Urinary bladder (tissue), 4 donors: ENCODE data around the gene ITIH1. TPM values are rescaled to one million over a fixed set of nuclear protein-coding genes. Genes with fewer than 3 reads are reported as not detected.
"Not testable (repeated sequence)": the region's sequence is repeated elsewhere in the genome, so short reads cannot be mapped to it uniquely, and the experiment has no call there.

Experiments used
- DNase-seq: peaks from one replicate; pipeline ENCODE4 v3.0.0-alpha.2; 2015; ENCODE audit errors: extremely low spot score
- H3K27ac ChIP-seq: one replicate; pipeline ENCODE4 v1.5.1; 2013; ENCODE audit warnings: low read depth, mild to moderate bottlenecking, moderate library complexity
- H3K36me3 ChIP-seq: one replicate; pipeline ENCODE4 v1.6.1; 2013; ENCODE audit warnings: mild to moderate bottlenecking, moderate library complexity; ENCODE audit not compliant: insufficient read depth
- H3K4me1 ChIP-seq: one replicate; pipeline ENCODE4 v1.6.1; 2013; ENCODE audit warnings: mild to moderate bottlenecking, moderate library complexity; ENCODE audit not compliant: insufficient read depth
- H3K4me3 ChIP-seq: one replicate; pipeline ENCODE4 v1.5.1; 2013; ENCODE audit warnings: low read depth, low read length
- WGBS: extraction: QIAGEN DNeasy Blood & Tissue Kit; methylation state at CpG from one replicate; pipeline ENCODE4 v1.1.7; 2013; 5-methylcytosine and 5-hydroxymethylcytosine counted together
- polyA plus RNA-seq: library from polyadenylated mRNA; stranded (reverse); fragments of 200-250 nt; gene quantifications from one replicate; pipeline ENCODE4 v1.2.3, GENCODE V29; 2013
- total RNA-seq: library from RNA; depleted of rRNA; stranded (reverse); fragments of >200 nt; gene quantifications from one replicate; pipeline ENCODE4 v1.2.3, GENCODE V29; 2014
- donor health status: healthy with polysubstance abuse.
- donor health status: healthy.

ITIH1 gene, protein sequence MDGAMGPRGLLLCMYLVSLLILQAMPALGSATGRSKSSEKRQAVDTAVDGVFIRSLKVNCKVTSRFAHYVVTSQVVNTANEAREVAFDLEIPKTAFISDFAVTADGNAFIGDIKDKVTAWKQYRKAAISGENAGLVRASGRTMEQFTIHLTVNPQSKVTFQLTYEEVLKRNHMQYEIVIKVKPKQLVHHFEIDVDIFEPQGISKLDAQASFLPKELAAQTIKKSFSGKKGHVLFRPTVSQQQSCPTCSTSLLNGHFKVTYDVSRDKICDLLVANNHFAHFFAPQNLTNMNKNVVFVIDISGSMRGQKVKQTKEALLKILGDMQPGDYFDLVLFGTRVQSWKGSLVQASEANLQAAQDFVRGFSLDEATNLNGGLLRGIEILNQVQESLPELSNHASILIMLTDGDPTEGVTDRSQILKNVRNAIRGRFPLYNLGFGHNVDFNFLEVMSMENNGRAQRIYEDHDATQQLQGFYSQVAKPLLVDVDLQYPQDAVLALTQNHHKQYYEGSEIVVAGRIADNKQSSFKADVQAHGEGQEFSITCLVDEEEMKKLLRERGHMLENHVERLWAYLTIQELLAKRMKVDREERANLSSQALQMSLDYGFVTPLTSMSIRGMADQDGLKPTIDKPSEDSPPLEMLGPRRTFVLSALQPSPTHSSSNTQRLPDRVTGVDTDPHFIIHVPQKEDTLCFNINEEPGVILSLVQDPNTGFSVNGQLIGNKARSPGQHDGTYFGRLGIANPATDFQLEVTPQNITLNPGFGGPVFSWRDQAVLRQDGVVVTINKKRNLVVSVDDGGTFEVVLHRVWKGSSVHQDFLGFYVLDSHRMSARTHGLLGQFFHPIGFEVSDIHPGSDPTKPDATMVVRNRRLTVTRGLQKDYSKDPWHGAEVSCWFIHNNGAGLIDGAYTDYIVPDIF
- total RNA-seq (not detected), polyA plus RNA-seq (0.70 TPM)

DNA sequence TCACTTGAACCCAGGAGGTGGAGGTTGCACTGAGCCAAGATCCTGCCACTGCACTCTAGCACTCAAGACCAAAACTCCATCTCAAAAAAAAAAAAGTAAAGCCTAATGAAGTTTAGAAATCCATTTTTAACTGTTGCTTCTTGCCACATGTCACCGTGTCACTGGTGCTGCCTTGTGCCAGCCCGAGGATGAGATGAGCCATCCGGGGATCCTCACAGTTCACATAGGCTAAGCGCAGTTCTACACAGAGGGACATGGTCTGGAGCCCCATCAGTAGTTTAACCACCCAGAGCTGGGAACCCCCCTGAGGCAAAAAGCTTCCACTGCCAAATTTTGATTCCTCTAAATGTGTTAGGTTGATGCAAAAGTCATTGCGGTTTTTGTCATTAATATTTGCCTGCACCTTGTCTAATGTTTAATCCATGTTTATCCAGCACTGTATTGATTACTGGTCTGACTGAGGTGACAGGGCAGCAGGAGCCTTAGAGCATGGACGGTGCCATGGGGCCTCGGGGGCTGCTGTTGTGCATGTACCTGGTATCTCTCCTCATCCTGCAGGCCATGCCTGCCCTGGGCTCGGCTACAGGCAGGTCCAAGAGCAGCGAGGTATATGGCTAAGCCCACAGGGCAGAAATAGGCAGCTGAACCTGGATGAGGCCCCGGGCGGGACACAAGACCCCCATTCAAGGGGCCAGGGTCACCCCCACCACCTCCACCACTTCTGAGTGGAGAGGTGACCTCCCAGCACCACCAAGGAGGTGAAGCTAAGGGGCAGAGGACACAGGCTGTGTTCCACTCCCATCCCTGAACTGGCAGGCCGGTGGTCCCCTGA lies at the start of gene ITIH1:
Gene ITIH1 (plus strand): TSS at position 473 of the 832 bp plus-strand sequence. CDS start 17 bp downstream, at position 490.
- Histone ChIP-seq H3K4me1 (no peaks in the 10 kb centered on the region), H3K27ac (no peak within 1 kb of the TSS)

DNA sequence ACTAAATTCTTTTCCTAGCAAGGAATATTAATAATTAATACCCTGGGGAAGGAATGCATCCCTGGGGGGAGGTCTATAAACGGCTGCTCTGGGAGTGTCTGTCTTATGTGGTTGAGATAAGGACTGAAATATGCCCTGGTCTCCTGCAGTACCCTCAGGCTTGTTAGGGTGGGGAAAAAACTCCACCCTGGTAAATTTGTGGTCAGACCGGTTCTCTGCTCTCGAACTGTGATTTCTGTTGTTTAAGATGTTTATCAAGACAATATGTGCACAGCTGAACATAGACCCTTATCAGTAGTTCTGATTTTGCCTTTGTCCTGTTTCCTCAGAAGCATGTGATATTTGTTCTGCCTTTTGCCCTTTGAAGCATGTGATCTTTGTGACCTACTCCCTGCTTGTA lies 48.6 kb upstream of the ITIH1 start:
- H3K27ac ChIP-seq, H3K4me3 ChIP-seq, H3K4me1 ChIP-seq, H3K36me3 ChIP-seq, DNase-seq: not testable (repeated sequence)
- WGBS: 81% methylated on average over 3 of the region's 3 CpGs

More for the DNA sequence above, at the start of gene ITIH1:
- no peaks in the 10 kb centered on the region for H3K36me3 ChIP-seq
- no peak within 1 kb of the TSS for H3K4me3 ChIP-seq
- no peak for DNase-seq
- 85% methylated on average over 12 of the region's 12 CpGs for WGBS

DNA sequence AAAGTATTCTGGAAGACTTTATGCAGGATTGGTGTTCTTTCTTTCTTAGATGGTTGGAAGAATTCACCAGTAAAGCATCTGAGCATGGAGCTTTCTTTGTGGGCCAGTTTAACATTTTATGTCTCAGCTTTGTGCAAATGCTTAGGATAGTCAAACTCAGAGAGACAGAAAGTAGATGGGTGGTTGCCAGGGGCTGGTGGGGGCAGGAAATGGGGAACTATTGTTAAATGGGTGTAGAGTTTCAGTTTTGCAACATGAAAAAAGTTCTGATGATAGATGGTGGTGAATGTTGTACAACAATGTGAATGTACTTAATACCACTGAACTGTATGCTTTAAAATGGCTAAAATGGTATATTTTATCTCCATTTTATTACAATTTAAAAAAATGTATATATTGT lies 46.7 kb upstream of the ITIH1 start:
- H3K4me3 ChIP-seq: no peak overlapping the region
- no peak for DNase-seq
- no peak overlapping the region for H3K27ac ChIP-seq
- H3K4me1 ChIP-seq: no peaks in the 10 kb centered on the region
- peaks cover 7% of the 10 kb centered on the region for H3K36me3 ChIP-seq

DNA sequence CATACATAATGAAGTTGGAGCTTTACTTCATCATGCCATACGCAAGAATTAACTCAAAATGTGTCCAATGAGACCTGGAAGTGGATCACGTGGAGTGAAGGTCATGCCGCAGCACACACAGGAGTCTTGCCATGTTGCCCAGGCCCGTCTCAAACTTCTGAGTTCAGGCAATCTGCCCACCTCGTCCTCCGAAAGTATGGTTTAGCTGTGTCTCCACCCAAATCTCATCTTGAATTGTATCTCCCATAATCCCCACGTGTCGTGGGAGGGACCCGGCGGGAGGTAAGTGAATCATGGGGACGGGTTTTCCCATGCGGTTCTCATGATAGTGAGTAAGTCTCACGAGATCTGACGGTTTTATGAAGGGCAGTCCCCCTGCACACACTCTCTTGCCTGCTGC lies 45.8 kb upstream of the ITIH1 start:
- no peak for DNase-seq
- peaks cover 7% of the 10 kb centered on the region for H3K36me3 ChIP-seq
- H3K4me3 ChIP-seq: no peak overlapping the region
- 96% methylated on average over 14 of the region's 14 CpGs for WGBS
- no peak overlapping the region for H3K27ac ChIP-seq
- H3K4me1 ChIP-seq: no peaks in the 10 kb centered on the region

DNA sequence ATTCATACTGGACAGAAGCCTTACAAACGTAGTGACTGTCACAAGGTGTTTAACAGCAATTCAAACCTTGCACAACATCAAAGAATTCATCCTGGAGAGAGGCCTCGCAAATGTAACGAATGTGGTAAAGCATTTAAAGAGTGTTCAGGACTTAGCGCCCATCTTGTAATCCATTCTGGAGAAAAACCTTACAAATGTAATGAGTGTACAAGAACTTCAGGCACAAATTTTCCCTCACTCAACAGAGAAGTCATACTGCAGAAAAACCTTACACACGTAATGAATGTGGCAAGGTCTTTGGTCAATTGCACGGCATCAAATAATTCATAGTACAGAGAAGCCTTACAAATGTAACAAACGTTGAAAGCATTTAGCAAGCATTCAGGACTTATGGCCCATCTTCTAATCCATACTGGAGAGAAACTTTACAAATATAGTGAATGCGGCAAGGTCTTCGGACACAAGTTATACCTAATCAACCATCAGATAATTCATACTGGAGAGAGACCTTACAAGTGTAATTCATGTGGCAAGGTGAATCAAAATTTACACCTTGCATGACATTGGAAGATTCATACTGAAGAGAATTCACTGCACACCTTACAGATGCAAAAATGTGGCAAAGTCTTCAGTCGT lies 44.0 kb upstream of the ITIH1 start:
- no peak overlapping the region for H3K27ac ChIP-seq
- WGBS: 93% methylated on average over 10 of the region's 10 CpGs
- DNase-seq: no peak
- H3K4me3 ChIP-seq: no peak overlapping the region
- peaks cover 9% of the 10 kb centered on the region for H3K36me3 ChIP-seq
- no peaks in the 10 kb centered on the region for H3K4me1 ChIP-seq

DNA sequence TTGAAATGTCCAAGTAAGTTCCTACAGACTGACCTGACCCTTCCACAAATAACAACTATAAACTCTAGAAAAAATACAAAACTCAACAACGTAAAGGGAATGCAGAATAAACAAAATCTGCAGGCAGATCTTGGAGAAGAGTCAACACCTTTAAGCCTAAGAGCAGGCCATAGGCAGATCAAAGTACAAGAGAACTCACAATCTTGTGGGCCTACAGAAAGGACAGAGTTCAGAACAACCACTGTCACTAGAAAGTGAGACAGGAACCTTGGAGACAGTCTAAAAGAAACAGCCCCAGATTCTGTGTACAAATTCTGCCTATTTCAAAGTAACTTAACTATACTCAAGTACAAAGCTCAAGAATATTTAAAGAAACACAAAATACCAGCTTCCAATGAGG lies 37.7 kb upstream of the ITIH1 start:
- DNase-seq: no peak
- Histone ChIP-seq H3K4me3 (no peak overlapping the region), H3K36me3 (peaks cover 9% of the 10 kb centered on the region), H3K27ac (no peak overlapping the region), H3K4me1 (no peaks in the 10 kb centered on the region)
- WGBS: 77% methylated on average over 1 of the region's 1 CpG

DNA sequence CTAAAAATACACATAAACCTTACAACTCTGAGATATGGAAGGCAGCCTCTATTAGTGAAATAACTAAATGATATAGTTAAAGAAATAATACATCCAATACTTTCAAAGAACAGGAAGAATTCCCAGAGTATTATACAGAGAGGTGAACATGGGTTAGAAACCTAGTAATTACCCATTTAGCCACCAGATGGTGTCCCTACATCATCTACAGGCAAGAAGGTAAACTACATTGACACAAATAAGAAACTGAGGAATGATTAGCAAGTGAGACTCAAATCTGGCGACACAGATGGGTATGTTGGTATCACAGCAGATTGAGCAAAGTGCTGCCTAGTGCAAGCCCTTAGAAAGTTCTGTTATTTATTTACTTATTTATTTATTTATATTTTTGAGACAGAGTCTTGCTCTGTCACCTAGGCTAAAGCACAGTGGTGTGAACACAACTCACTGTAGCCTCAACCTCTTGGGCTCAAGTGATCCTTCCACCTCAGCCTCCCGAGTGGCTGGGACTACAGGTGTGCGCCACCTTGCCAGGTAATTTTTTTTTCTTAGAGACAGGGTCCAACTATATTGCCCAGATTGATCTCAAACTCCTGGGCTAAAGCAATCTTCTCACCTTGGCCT lies 34.9 kb upstream of the ITIH1 start:
- no peak for DNase-seq
- Histone ChIP-seq H3K4me1 (no peaks in the 10 kb centered on the region), H3K36me3 (peaks cover 15% of the 10 kb centered on the region), H3K4me3 (no peak overlapping the region), H3K27ac (no peak overlapping the region)
- 92% methylated on average over 3 of the region's 3 CpGs for WGBS

DNA sequence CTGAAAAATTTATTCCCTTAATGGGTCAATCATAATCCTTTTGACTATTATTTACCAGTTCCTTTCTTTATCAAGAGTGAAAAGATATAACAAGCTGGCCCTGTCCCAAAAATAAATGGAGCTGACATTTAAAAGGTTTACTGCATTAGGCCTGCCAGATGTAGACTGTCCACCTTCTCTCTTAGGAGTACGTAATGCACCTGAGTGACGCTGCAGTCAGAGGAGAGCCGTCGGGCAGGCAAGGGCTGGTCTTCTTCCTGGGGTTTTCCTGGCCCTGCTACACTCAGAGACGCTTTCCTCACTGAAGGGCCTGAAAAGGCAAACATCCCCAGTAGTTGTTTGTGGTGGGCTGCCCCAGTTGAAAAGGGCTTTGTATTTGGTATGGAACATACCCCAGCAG lies 34.2 kb upstream of the ITIH1 start:
- no peak overlapping the region for H3K4me3 ChIP-seq
- 84% methylated on average over 5 of the region's 5 CpGs for WGBS
- H3K27ac ChIP-seq: no peak overlapping the region
- no peaks in the 10 kb centered on the region for H3K4me1 ChIP-seq
- DNase-seq: no peak
- peaks cover 13% of the 10 kb centered on the region for H3K36me3 ChIP-seq

DNA sequence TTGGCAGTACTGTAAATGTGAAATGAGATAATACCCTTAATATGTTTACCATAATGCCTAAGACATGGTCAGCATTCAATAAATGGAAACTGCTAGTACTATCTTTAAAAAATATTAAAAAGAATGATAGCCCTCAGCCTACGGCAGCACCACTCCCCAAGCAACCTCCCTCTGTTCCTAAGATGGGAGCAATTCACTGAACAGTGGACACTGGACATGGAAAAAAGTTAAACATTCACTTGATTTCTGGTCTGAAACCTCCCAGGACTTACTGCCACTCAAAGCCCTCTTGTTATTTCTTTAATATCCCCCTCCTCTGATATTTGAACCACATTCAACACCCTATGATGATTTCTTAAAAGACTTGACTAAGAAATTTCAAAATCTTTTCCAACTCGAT lies 33.7 kb upstream of the ITIH1 start:
- H3K36me3 ChIP-seq: peaks cover 12% of the 10 kb centered on the region
- H3K4me1 ChIP-seq: no peaks in the 10 kb centered on the region
- 92% methylated on average over 2 of the region's 2 CpGs for WGBS

DNA sequence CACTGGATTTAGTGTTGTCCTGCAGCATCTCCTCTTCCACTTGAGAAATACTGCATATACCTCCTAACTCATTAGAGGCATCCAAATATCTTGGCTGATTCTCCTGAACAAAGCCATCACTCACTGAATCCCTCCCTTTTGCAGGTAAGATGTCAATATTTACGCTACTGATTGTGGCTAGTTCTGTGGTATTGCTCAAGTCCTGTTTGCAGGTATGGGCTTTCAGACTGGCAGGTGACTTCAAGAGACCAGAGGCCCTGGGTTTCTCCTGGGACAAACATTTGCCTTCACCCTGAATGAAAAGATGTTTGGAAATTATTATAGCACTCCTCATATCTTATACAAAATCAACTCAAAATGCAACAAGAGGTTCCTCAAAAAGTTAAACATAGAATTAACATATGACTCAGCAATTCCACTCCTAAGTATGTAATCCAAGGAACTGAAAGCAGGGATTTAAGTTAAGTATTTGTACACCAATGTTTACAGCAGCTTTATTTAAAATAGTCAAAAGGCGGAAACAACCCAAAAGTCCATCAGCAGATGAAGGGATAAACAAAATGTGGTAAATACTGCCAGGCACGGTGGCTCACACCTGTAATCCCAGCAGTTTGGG lies 25.2 kb upstream of the ITIH1 start:
- WGBS: 84% methylated on average over 3 of the region's 3 CpGs
- Histone ChIP-seq H3K4me3 (no peak overlapping the region), H3K36me3 (peaks cover 4% of the 10 kb centered on the region), H3K27ac (no peak overlapping the region), H3K4me1 (no peaks in the 10 kb centered on the region)
- no peak for DNase-seq

More for the DNA sequence above, 33.7 kb upstream of the ITIH1 start:
- H3K4me3 ChIP-seq: no peak overlapping the region
- no peak for DNase-seq
- H3K27ac ChIP-seq: no peak overlapping the region

DNA sequence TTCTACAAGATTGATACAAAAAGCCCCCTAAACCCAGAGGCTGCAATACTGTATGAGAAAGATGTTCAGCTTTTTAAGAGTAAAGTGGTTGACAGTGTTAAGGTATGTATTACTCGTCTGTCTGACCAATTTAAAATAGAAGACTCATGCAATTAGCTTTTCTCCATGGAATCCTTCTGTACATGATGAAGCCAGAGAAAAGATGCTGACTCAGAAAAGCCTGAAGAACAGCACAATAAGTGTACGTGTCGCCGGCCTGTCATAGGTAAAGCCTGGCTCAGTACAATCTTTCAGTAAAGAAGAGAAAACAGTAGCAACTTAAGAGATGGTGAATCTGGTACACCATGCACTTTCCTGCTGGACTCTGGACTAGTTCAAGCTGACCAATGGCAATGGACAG lies 23.0 kb upstream of the ITIH1 start:
- H3K4me3 ChIP-seq: no peak overlapping the region
- no peak for DNase-seq
- no peak overlapping the region for H3K27ac ChIP-seq
- 93% methylated on average over 4 of the region's 4 CpGs for WGBS
- peaks cover 4% of the 10 kb centered on the region for H3K36me3 ChIP-seq
- H3K4me1 ChIP-seq: no peaks in the 10 kb centered on the region

DNA sequence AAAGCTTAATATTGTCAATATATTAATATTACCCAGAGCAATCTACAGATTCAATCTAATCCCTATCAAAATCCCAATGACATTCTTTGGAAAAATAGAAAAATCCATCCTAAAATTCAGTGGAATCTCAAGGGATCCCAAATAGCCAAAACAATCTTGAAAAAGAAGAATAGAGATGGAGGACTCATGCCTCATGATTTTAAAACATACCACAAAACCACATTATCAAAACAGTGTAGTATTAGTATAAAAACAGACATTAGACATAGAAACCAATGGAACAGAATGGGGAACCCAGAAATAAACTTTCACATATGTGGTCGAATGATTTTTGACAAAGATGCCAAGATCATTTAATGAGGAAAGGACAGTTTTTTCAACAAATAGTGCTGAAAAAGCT lies 21.3 kb upstream of the ITIH1 start:
- Histone ChIP-seq H3K4me3 (no peak overlapping the region), H3K36me3 (peaks cover 4% of the 10 kb centered on the region), H3K4me1 (no peaks in the 10 kb centered on the region), H3K27ac (no peak overlapping the region)
- 95% methylated on average over 1 of the region's 1 CpG for WGBS
- DNase-seq: no peak
